Fibroblast of lung (primary cell): ENCODE measurements around the gene PAX7. TPM values are rescaled to one million over a fixed set of nuclear protein-coding genes. Genes with fewer than 3 reads are reported as not detected.

Source experiments
- DNase-seq, 2 donors: peaks; one replicate each; pipeline versions ENCODE4 v3.0.0 to v3.0.0-alpha.2; 2010; ENCODE audit warnings: low read depth in 2 of 2
- H2AFZ ChIP-seq: 2 replicates; pipeline ENCODE4 v1.5.1; 2012; ENCODE audit warnings: low read length, control low read depth, inconsistent platforms
- H3K27ac ChIP-seq: 2 replicates; pipeline ENCODE4 v1.5.1; 2011; ENCODE audit warnings: low read length, control low read depth; ENCODE audit not compliant: insufficient read depth
- H3K27me3 ChIP-seq: 2 replicates; pipeline ENCODE4 v1.5.1; 2011; ENCODE audit warnings: mild to moderate bottlenecking, low read length; ENCODE audit not compliant: control insufficient read depth, insufficient read depth
- H3K36me3 ChIP-seq: 2 replicates; pipeline ENCODE4 v1.5.1; 2011; ENCODE audit warnings: low read length; ENCODE audit not compliant: control insufficient read depth, insufficient read depth
- H3K4me1 ChIP-seq: 2 replicates; pipeline ENCODE4 v1.5.1; 2011; ENCODE audit warnings: low read length; ENCODE audit not compliant: control insufficient read depth, insufficient read depth; ENCODE audit errors: extremely low read depth
- H3K4me2 ChIP-seq: 2 replicates; pipeline ENCODE4 v1.5.1; 2011; ENCODE audit warnings: low read length, control low read depth; ENCODE audit not compliant: insufficient read depth; ENCODE audit errors: extremely low read depth
- H3K4me3 ChIP-seq, 4 experiments: fragments of 200-600 bp in 1 of 4; sonication (generic) in 1 of 4; replicated peaks in 1 of 4; 2 replicates each; pipeline ENCODE4 v1.5.1; 2011 to 2016; ENCODE audit warnings: low read length in 4 of 4, low read depth in 3 of 4, mild to moderate bottlenecking in 3 of 4, control low read depth in 2 of 4, inconsistent platforms in 1 of 4, mixed read lengths in 1 of 4; ENCODE audit not compliant: insufficient read depth in 1 of 4; ENCODE audit errors: control extremely low read depth in 1 of 4
- H3K79me2 ChIP-seq: 2 replicates; pipeline ENCODE4 v1.5.1; 2012; ENCODE audit warnings: mild to moderate bottlenecking, low read length, inconsistent platforms; ENCODE audit not compliant: control insufficient read depth, insufficient read depth
- H3K9ac ChIP-seq: 2 replicates; pipeline ENCODE4 v1.5.1; 2011; ENCODE audit warnings: mild to moderate bottlenecking, low read length, control low read depth; ENCODE audit not compliant: insufficient read depth
- H3K9me3 ChIP-seq: 2 replicates; pipeline ENCODE4 v1.5.1; 2012; ENCODE audit warnings: low read depth, low read length; ENCODE audit not compliant: control insufficient read depth, insufficient read depth
- H4K20me1 ChIP-seq: 2 replicates; pipeline ENCODE4 v1.5.1; 2011; ENCODE audit warnings: low read length; ENCODE audit not compliant: control insufficient read depth, insufficient read depth; ENCODE audit errors: extremely low read depth
- CTCF ChIP-seq, 2 donors: IDR thresholded peaks in 1 of 2; conservative IDR thresholded peaks in 1 of 2; 1 replicate in 1 of 2; 2 replicates in 1 of 2; pipeline ENCODE4 v1.5.1; 2011 to 2012; ENCODE audit warnings: low read length in 2 of 2, control low read depth in 1 of 2, inconsistent platforms in 1 of 2, low read depth in 1 of 2, mild to moderate bottlenecking in 1 of 2
- EZH2 ChIP-seq: IDR thresholded peaks from 2 replicates; pipeline ENCODE4 v1.5.1; 2012; ENCODE audit warnings: low read length, control low read depth, mild to moderate bottlenecking; ENCODE audit errors: missing control alignments
- polyA plus RNA-seq, 2 donors: library from polyadenylated mRNA; depleted of rRNA in 1 of 2; stranded (reverse) in 1 of 2; unstranded in 1 of 2; fragments of >200 nt; gene quantifications; 2 replicates each; pipeline ENCODE4 v1.2.1, GENCODE V29; 2011 to 2012; ENCODE audit warnings: missing spikeins in 1 of 2
- total RNA-seq: library from RNA; depleted of rRNA; stranded (reverse); fragments of >200 nt; gene quantifications from 2 replicates; pipeline ENCODE4 v1.2.1, GENCODE V29; 2014

The PAX7 gene
- total and polyA plus RNA-seq, 2 donors (not counting 1 experiment from before 2014, with no cell fraction given), result not detected

GRCh38 chr1:18639368-18640055 lies 8.9 kb downstream of the PAX7 start:
- TF ChIP-seq CTCF (conservative IDR thresholded peaks at IDR 0.05 in 1 of 2, IDR thresholded peaks at IDR 0.05 in 1 of 2; ENCODE audit: low read depth in 1 of 2, low read length in 2 of 2) (no peak), EZH2 (peak; percentile 19)
- Histone ChIP-seq H3K36me3 (no peaks in the 10 kb centered on the region), H3K9me3 (no peaks in the 10 kb centered on the region), H2AFZ (no peak overlapping the region), H3K79me2 (no peaks in the 10 kb centered on the region), H3K9ac (no peak overlapping the region), H3K4me1 (no peaks in the 10 kb centered on the region), H3K4me2 (no peak overlapping the region), H3K27ac (no peak overlapping the region), H4K20me1 (no peaks in the 10 kb centered on the region), H3K4me3 (no peak overlapping the region), H3K27me3 (peaks cover 78% of the 10 kb centered on the region)
- no peak for DNase-seq

- Histone ChIP-seq H3K4me3 (no peak overlapping the region), H3K4me1 (no peaks in the 10 kb centered on the region), H3K36me3 (no peaks in the 10 kb centered on the region), H4K20me1 (no peaks in the 10 kb centered on the region), H3K4me2 (no peak overlapping the region), H2AFZ (no peak overlapping the region), H3K9me3 (no peaks in the 10 kb centered on the region), H3K27me3 (peaks cover 80% of the 10 kb centered on the region), H3K9ac (no peak overlapping the region), H3K79me2 (no peaks in the 10 kb centered on the region), H3K27ac (no peak overlapping the region)
- DNase-seq, result no peak
- TF ChIP-seq EZH2, result peak; percentile 70
- no peak for TF ChIP-seq CTCF (conservative IDR thresholded peaks at IDR 0.05 in 1 of 2, IDR thresholded peaks at IDR 0.05 in 1 of 2; ENCODE audit: low read depth in 1 of 2, low read length in 2 of 2)
Observed at GRCh38 chr1:18640228-18641004, 9.8 kb downstream of the PAX7 start.

- no peak overlapping the region for H3K4me2 ChIP-seq
- H2AFZ ChIP-seq, result no peak overlapping the region
- H3K9me3 ChIP-seq, result no peaks in the 10 kb centered on the region
- H3K27ac ChIP-seq, result no peak overlapping the region
- DNase-seq, result no peak
- H3K4me1 ChIP-seq, result no peaks in the 10 kb centered on the region
- H3K79me2 ChIP-seq, result no peaks in the 10 kb centered on the region
- no peaks in the 10 kb centered on the region for H4K20me1 ChIP-seq
- no peak overlapping the region for H3K9ac ChIP-seq
- TF ChIP-seq CTCF (conservative IDR thresholded peaks at IDR 0.05 in 1 of 2, IDR thresholded peaks at IDR 0.05 in 1 of 2; ENCODE audit: low read depth in 1 of 2, low read length in 2 of 2), result no peak
- TF ChIP-seq EZH2, result no peak
- no peak overlapping the region for H3K4me3 ChIP-seq
- H3K36me3 ChIP-seq, result no peaks in the 10 kb centered on the region
- H3K27me3 ChIP-seq, result peaks cover 80% of the 10 kb centered on the region
Observed at GRCh38 chr1:18641005-18641941, 10.6 kb downstream of the PAX7 start.
